ENCODE results near the gene FKBP10.
A peak's percentile ranks its signal among the peaks of the same experiment; 100 is the strongest.

Gene FKBP10

DNA sequence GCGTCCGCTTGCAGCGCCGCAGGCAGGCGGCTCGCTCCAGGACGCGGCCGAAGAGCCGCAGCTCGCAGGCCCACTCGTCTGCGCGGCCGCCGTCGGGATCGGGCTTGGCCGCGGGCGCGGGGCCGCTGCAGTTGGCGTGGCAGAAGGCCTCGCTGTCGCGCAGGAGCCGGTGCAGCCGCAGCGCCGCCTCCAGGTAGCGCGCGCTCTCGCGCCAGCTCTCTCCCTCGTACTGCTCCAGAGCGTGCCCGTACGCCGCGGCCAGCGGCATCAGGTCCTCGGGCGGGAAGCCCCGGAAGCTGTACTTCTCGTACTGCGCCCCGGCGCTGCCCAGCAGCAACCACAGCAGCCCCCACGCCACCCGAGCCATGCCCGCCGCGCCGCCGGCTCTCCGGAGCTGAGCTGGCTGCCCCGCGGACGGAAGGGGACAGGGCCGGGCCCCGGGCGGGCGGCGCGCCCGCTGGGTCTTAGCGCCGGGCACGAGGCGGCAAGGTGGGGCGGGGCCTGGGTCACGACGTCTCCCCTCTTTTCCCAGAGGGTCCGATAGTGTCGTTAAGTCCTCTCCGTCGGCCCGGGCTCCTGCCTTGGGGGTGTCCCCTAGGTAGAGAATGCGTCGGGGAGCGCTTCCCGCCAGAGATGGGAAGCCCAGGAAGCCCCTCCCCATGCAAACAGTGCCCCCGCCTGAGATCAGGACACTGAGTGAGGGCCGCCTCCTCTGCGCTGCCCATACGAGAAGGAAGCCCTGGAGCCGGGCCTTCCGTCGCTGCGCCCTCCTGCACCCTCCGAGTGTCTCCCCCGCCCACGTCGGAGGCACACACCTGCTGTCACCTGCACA lies 1.0 kb upstream of the FKBP10 start, which contains the start of gene P3H4:
TSS of gene P3H4 (minus strand) at position 401 of the 832 bp plus-strand sequence. CDS start at position 367, 34 bp downstream.
- Histone ChIP-seq H3K27ac (ENCODE audit: insufficient read depth, low read length, poor library complexity, severe bottlenecking) (peak within 1 kb of the TSS; percentile 42), H3K4me3 (ENCODE audit: insufficient read depth, low read depth, low read length, poor library complexity, severe bottlenecking) (peak within 1 kb of the TSS; percentile 68), H3K4me1 (ENCODE audit: control insufficient read depth, insufficient read depth, low read length, poor library complexity, severe bottlenecking) (peaks cover 24% of the 10 kb centered on the region), H3K27me3 (replicated peaks; ENCODE audit: control insufficient read depth, insufficient read depth, low read length, poor library complexity, severe bottlenecking) (no peaks in the 10 kb centered on the region), H3K9me3 (ENCODE audit: control insufficient read depth, low read length) (no peaks in the 10 kb centered on the region), H3K36me3 (ENCODE audit: control insufficient read depth, insufficient read depth, low read length) (no peaks in the 10 kb centered on the region)
- peak; percentile 44 to 58 (median 56) for DNase-seq

DNA sequence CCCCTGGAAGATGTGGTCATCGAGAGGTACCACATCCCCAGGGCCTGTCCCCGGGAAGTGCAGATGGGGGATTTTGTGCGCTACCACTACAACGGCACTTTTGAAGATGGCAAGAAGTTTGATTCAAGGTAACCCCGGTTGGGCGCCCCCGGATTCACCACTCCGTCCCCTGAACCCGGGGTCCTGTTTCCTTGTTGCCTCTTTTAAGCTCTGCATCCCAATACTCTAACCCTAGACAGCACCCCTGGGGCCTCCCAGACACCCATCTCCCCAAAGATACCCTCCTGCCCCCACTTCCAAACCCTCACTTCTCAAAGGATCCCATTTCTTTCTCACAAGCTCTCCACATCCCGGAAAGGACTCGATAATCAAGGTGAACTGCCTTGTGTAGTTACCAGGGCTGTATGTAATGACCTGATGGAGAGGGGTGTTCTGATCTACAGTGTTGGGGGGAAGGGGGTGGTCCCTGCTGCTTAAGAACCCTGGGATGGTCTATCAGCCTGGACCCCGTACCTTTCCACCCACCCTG lies 412 bp downstream of the FKBP10 start:
- Histone ChIP-seq H3K27ac (ENCODE audit: insufficient read depth, low read length, poor library complexity, severe bottlenecking) (no peak overlapping the region), H3K36me3 (ENCODE audit: control insufficient read depth, insufficient read depth, low read length) (no peaks in the 10 kb centered on the region)

DNA sequence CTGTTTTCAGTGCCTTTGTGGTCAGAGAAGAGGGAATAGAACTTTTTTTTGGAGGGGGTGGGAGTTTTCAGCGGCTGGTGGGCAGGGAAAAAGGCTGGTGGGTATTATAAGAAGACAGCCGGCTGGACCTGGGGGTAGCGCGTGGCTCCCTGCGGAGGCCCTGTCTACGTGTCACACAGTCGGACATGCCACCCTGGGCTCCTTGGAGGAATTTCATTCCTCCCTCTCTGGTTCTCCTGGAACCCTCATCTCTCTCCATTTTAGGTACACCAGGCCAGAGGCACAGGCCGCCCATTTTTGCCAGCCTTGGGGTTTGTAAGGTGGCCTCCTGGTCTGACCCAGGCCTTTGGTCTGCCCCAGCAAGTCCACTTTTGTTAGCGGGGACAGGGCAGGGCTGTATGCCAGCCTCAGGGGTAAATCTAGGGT lies 908 bp downstream of the FKBP10 start:
- no peaks in the 10 kb centered on the region for H3K36me3 ChIP-seq (ENCODE audit: control insufficient read depth, insufficient read depth, low read length)
- H3K9me3 ChIP-seq (ENCODE audit: control insufficient read depth, low read length), result no peaks in the 10 kb centered on the region
- no peak overlapping the region for H3K27ac ChIP-seq (ENCODE audit: insufficient read depth, low read length, poor library complexity, severe bottlenecking)
- H3K4me3 ChIP-seq (ENCODE audit: insufficient read depth, low read depth, low read length, poor library complexity, severe bottlenecking), result no peak overlapping the region
- peaks cover 24% of the 10 kb centered on the region for H3K4me1 ChIP-seq (ENCODE audit: control insufficient read depth, insufficient read depth, low read length, poor library complexity, severe bottlenecking)
- no peaks in the 10 kb centered on the region for H3K27me3 ChIP-seq (replicated peaks; ENCODE audit: control insufficient read depth, insufficient read depth, low read length, poor library complexity, severe bottlenecking)
- DNase-seq, result no peak

More for the DNA sequence above, 412 bp downstream of the FKBP10 start:
- no peak for DNase-seq
- no peaks in the 10 kb centered on the region for H3K9me3 ChIP-seq (ENCODE audit: control insufficient read depth, low read length)
- no peaks in the 10 kb centered on the region for H3K27me3 ChIP-seq (replicated peaks; ENCODE audit: control insufficient read depth, insufficient read depth, low read length, poor library complexity, severe bottlenecking)
- H3K4me1 ChIP-seq (ENCODE audit: control insufficient read depth, insufficient read depth, low read length, poor library complexity, severe bottlenecking), result peaks cover 24% of the 10 kb centered on the region
- H3K4me3 ChIP-seq (ENCODE audit: insufficient read depth, low read depth, low read length, poor library complexity, severe bottlenecking), result no peak overlapping the region

DNA sequence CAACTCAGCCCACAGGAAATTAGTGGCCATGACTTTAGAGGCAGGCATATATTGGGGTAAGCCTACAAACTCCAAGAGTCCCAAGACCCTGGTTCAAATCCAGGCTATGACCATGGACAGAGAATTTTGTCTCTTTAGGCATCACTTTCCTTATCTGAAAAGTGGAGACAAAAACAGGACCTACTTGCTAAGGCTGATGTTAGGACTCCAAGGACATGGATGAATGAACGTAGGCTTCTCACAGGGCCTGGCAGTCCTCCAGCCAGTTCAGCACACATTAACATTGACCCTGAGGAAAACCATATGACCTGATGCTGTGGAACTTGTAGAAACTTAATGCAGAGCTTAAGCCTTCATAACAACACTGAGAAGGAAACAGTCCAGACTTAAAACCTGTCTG lies 1.4 kb downstream of the FKBP10 start:
- Histone ChIP-seq H3K27me3 (replicated peaks; ENCODE audit: control insufficient read depth, insufficient read depth, low read length, poor library complexity, severe bottlenecking) (no peaks in the 10 kb centered on the region), H3K36me3 (ENCODE audit: control insufficient read depth, insufficient read depth, low read length) (no peaks in the 10 kb centered on the region), H3K9me3 (ENCODE audit: control insufficient read depth, low read length) (no peaks in the 10 kb centered on the region), H3K27ac (ENCODE audit: insufficient read depth, low read length, poor library complexity, severe bottlenecking) (no peak overlapping the region), H3K4me3 (ENCODE audit: insufficient read depth, low read depth, low read length, poor library complexity, severe bottlenecking) (no peak overlapping the region), H3K4me1 (ENCODE audit: control insufficient read depth, insufficient read depth, low read length, poor library complexity, severe bottlenecking) (peaks cover 24% of the 10 kb centered on the region)
- DNase-seq, result no peak

DNA sequence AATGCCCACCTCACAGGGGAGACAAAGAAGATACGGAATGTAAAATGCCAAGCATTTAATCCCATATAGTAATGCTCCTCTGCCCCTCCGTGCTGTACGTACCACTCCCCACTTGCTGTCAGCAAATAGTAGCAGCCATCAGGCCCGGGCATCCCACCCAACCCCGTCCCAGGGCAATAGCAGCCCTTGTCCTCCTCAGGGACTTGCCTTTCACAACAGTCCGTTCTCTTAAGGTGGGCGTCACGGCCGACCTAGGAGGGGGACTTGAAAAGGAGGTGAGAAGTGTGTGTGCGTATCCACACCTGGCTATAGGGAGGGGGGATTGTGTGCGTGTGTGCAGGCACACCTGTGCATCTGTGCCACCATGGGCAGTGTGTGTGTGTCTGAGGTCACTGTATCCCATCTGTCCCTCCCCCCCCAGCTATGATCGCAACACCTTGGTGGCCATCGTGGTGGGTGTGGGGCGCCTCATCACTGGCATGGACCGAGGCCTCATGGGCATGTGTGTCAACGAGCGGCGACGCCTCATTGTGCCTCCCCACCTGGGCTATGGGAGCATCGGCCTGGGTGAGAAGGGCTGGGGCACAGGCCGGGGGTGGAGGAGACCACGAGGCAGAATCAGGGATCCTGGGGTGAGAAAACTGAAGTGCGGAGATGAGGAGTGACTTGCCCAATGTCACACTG lies 4.0 kb downstream of the FKBP10 start:
- no peaks in the 10 kb centered on the region for H3K9me3 ChIP-seq (ENCODE audit: control insufficient read depth, low read length)
- peaks cover 12% of the 10 kb centered on the region for H3K4me1 ChIP-seq (ENCODE audit: control insufficient read depth, insufficient read depth, low read length, poor library complexity, severe bottlenecking)
- DNase-seq, result no peak
- no peak overlapping the region for H3K27ac ChIP-seq (ENCODE audit: insufficient read depth, low read length, poor library complexity, severe bottlenecking)
- no peaks in the 10 kb centered on the region for H3K36me3 ChIP-seq (ENCODE audit: control insufficient read depth, insufficient read depth, low read length)
- no peaks in the 10 kb centered on the region for H3K27me3 ChIP-seq (replicated peaks; ENCODE audit: control insufficient read depth, insufficient read depth, low read length, poor library complexity, severe bottlenecking)
- no peak overlapping the region for H3K4me3 ChIP-seq (ENCODE audit: insufficient read depth, low read depth, low read length, poor library complexity, severe bottlenecking)

DNA sequence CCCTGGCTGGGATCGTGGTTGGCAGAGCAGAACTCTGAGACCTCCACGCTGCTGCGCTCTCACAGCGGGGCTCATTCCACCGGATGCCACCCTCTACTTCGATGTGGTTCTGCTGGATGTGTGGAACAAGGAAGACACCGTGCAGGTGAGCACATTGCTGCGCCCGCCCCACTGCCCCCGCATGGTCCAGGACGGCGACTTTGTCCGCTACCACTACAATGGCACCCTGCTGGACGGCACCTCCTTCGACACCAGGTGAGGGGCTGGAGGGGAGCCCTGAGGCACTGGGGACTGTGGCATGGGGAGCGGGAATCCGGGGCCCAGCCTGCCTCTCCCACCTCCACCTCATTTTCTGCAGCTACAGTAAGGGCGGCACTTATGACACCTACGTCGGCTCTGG lies 5.2 kb downstream of the FKBP10 start:
- Histone ChIP-seq H3K36me3 (ENCODE audit: control insufficient read depth, insufficient read depth, low read length) (no peaks in the 10 kb centered on the region), H3K9me3 (ENCODE audit: control insufficient read depth, low read length) (no peaks in the 10 kb centered on the region), H3K27ac (ENCODE audit: insufficient read depth, low read length, poor library complexity, severe bottlenecking) (no peak overlapping the region), H3K27me3 (replicated peaks; ENCODE audit: control insufficient read depth, insufficient read depth, low read length, poor library complexity, severe bottlenecking) (no peaks in the 10 kb centered on the region), H3K4me3 (ENCODE audit: insufficient read depth, low read depth, low read length, poor library complexity, severe bottlenecking) (no peak overlapping the region), H3K4me1 (ENCODE audit: control insufficient read depth, insufficient read depth, low read length, poor library complexity, severe bottlenecking) (no peaks in the 10 kb centered on the region)
- DNase-seq, result no peak

DNA sequence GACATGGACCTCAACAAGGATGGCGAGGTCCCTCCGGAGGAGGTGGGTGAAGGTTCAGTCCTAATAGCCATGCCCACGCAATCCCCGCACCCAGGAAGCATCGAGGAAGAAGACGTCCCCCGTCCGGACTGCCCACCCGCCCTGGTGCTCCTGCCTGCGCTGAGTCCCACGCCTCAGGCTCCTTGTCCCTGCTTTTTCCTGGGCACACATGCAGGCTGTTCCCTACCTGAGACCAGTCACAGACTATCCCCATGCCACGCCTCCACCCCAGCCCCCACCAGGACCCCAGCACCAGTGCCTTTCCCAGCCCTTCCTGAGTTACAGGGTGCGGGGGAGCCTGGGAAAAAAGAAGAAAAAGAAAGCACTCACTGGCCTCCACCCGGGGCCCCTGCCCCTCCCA lies 9.0 kb downstream of the FKBP10 start:
- DNase-seq, result no peak
- H3K36me3 ChIP-seq (ENCODE audit: control insufficient read depth, insufficient read depth, low read length), result no peaks in the 10 kb centered on the region
- no peak overlapping the region for H3K4me3 ChIP-seq (ENCODE audit: insufficient read depth, low read depth, low read length, poor library complexity, severe bottlenecking)
- no peaks in the 10 kb centered on the region for H3K4me1 ChIP-seq (ENCODE audit: control insufficient read depth, insufficient read depth, low read length, poor library complexity, severe bottlenecking)
- no peak overlapping the region for H3K27ac ChIP-seq (ENCODE audit: insufficient read depth, low read length, poor library complexity, severe bottlenecking)
- H3K9me3 ChIP-seq (ENCODE audit: control insufficient read depth, low read length), result no peaks in the 10 kb centered on the region
- no peaks in the 10 kb centered on the region for H3K27me3 ChIP-seq (replicated peaks; ENCODE audit: control insufficient read depth, insufficient read depth, low read length, poor library complexity, severe bottlenecking)

DNA sequence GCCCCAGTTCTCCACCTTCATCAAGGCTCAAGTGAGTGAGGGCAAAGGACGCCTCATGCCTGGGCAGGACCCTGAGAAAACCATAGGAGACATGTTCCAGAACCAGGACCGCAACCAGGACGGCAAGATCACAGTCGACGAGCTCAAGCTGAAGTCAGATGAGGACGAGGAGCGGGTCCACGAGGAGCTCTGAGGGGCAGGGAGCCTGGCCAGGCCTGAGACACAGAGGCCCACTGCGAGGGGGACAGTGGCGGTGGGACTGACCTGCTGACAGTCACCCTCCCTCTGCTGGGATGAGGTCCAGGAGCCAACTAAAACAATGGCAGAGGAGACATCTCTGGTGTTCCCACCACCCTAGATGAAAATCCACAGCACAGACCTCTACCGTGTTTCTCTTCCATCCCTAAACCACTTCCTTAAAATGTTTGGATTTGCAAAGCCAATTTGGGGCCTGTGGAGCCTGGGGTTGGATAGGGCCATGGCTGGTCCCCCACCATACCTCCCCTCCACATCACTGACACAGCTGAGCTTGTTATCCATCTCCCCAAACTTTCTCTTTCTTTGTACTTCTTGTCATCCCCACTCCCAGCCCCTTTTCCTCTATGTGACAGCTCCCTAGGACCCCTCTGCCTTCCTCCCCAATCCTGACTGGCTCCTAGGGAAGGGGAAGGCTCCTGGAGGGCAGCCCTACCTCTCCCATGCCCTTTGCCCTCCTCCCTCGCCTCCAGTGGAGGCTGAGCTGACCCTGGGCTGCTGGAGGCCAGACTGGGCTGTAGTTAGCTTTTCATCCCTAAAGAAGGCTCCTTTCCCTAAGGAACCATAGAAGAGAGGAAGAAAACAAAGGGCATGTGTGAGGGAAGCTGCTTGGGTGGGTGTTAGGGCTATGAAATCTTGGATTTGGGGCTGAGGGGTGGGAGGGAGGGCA lies 9.7 kb downstream of the FKBP10 start:
- Histone ChIP-seq H3K4me3 (ENCODE audit: insufficient read depth, low read depth, low read length, poor library complexity, severe bottlenecking) (no peak overlapping the region), H3K27me3 (replicated peaks; ENCODE audit: control insufficient read depth, insufficient read depth, low read length, poor library complexity, severe bottlenecking) (no peaks in the 10 kb centered on the region), H3K27ac (ENCODE audit: insufficient read depth, low read length, poor library complexity, severe bottlenecking) (no peak overlapping the region), H3K9me3 (ENCODE audit: control insufficient read depth, low read length) (no peaks in the 10 kb centered on the region), H3K36me3 (ENCODE audit: control insufficient read depth, insufficient read depth, low read length) (no peaks in the 10 kb centered on the region), H3K4me1 (ENCODE audit: control insufficient read depth, insufficient read depth, low read length, poor library complexity, severe bottlenecking) (no peaks in the 10 kb centered on the region)
- DNase-seq, result no peak

DNA sequence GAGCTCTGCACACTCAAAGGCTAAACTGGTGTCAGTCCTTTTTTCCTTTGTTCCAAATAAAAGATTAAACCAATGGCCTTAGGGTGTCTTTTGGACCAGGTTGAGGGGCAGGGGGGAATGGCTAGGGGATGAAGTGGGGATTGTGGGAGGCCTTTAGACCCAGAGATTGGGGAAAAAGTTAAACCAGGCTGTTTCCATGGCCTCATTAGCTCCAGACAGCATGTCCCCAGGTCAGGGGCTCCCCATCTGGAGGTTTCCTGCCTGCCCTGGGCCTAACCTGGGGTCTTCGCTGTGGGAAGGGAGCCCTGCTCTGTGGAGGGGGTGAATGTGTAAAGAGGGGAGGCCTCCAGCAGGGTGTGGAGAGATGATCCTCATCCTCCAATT lies 10.3 kb downstream of the FKBP10 start:
- H3K27ac ChIP-seq (ENCODE audit: insufficient read depth, low read length, poor library complexity, severe bottlenecking), result no peak overlapping the region
- no peaks in the 10 kb centered on the region for H3K36me3 ChIP-seq (ENCODE audit: control insufficient read depth, insufficient read depth, low read length)
- H3K9me3 ChIP-seq (ENCODE audit: control insufficient read depth, low read length), result no peaks in the 10 kb centered on the region
- no peaks in the 10 kb centered on the region for H3K4me1 ChIP-seq (ENCODE audit: control insufficient read depth, insufficient read depth, low read length, poor library complexity, severe bottlenecking)
- no peak overlapping the region for H3K4me3 ChIP-seq (ENCODE audit: insufficient read depth, low read depth, low read length, poor library complexity, severe bottlenecking)
- no peaks in the 10 kb centered on the region for H3K27me3 ChIP-seq (replicated peaks; ENCODE audit: control insufficient read depth, insufficient read depth, low read length, poor library complexity, severe bottlenecking)
- no peak for DNase-seq

All from effector memory CD4-positive, alpha-beta T cell (primary cell).